WTC11 (cell line): Measurements from ENCODE around the gene SLA2. TPM values are rescaled to one million over a fixed set of nuclear protein-coding genes. Genes with fewer than 3 reads are reported as not detected.

Experiments
- ATAC-seq: fragments of 200-7000 bp; cut with Tn5 transposase; 2 replicates; pipeline ENCODE4 v1.10.0; 2021; ENCODE audit warnings: mild to moderate bottlenecking, moderate library complexity
- CTCF ChIA-PET: fragments of 300-600 bp; sonication (Branson Sonifier 250); formaldehyde crosslinking; loops from one replicate; lab custom pipeline; 2021; ENCODE audit warnings: antibody characterized with exemption; lab: Charles Lee
- POLR2A ChIA-PET: fragments of 350-600 bp; sonication (Branson Sonifier 250); formaldehyde crosslinking; loops from one replicate; lab custom pipeline; 2021; ENCODE audit warnings: antibody characterized with exemption; lab: Charles Lee
- DNase-seq: peaks from one replicate; pipeline ENCODE4 v3.0.0; 2021; ENCODE audit warnings: low spot score
- H3K27ac Mint-ChIP-seq: 2 replicates; pipeline ENCODE4 v1.8.0; 2021; ENCODE audit warnings: mixed read lengths
- H3K27me3 Mint-ChIP-seq: 2 replicates; pipeline ENCODE4 v1.8.0; 2021; ENCODE audit warnings: low read depth, mild to moderate bottlenecking, moderate library complexity, mixed read lengths
- H3K36me3 Mint-ChIP-seq: 2 replicates; pipeline ENCODE4 v1.8.0; 2021; ENCODE audit warnings: mixed read lengths
- H3K4me1 Mint-ChIP-seq: 2 replicates; pipeline ENCODE4 v1.8.0; 2022; ENCODE audit warnings: mixed read lengths
- H3K4me3 Mint-ChIP-seq: 2 replicates; pipeline ENCODE4 v1.8.0; 2021; ENCODE audit warnings: mild to moderate bottlenecking, moderate library complexity, mixed read lengths
- H3K9me3 Mint-ChIP-seq: 2 replicates; pipeline ENCODE4 v1.8.0; 2021; ENCODE audit warnings: mixed read lengths
- AR ChIP-seq: fragments of 250-450 bp; sonication (Bioruptor Pico); IDR thresholded peaks from 2 replicates; pipeline ENCODE4 v1.9.0; 2021; ENCODE audit warnings: mild to moderate bottlenecking
- E2F1 ChIP-seq: sonication (generic); formaldehyde crosslinking; IDR thresholded peaks from 2 replicates; pipeline ENCODE4 v1.8.0; 2022; ENCODE audit warnings: mild to moderate bottlenecking, missing genetic modification reagents
- E2F5 ChIP-seq: sonication (generic); formaldehyde crosslinking; IDR thresholded peaks from 2 replicates; pipeline ENCODE4 v1.8.1; 2022; ENCODE audit warnings: mild to moderate bottlenecking, moderate library complexity, missing genetic modification reagents
- ELF4 ChIP-seq: sonication (generic); formaldehyde crosslinking; IDR thresholded peaks from 2 replicates; pipeline ENCODE4 v1.8.1; 2022; ENCODE audit warnings: low read depth, mild to moderate bottlenecking, moderate library complexity, missing genetic modification reagents
- ERG ChIP-seq: fragments of 250-450 bp; sonication (Bioruptor Pico); IDR thresholded peaks from 2 replicates; pipeline ENCODE4 v1.8.0; 2021; ENCODE audit warnings: mild to moderate bottlenecking
- IRF1 ChIP-seq: sonication (generic); formaldehyde crosslinking; IDR thresholded peaks from 2 replicates; pipeline ENCODE4 v1.8.0; 2023; ENCODE audit warnings: missing genetic modification reagents
- MLX ChIP-seq: sonication (generic); formaldehyde crosslinking; IDR thresholded peaks from 2 replicates; pipeline ENCODE4 v1.8.1; 2023; ENCODE audit warnings: mild to moderate bottlenecking, missing genetic modification reagents, moderate library complexity
- STAT6 ChIP-seq: sonication (generic); formaldehyde crosslinking; conservative IDR thresholded peaks from 2 replicates; pipeline ENCODE4 v1.8.1; 2023; ENCODE audit warnings: mild to moderate bottlenecking, low read depth, missing genetic modification reagents, moderate library complexity
- TEAD4 ChIP-seq: sonication (generic); formaldehyde crosslinking; IDR thresholded peaks from 2 replicates; pipeline ENCODE4 v1.8.0; 2022; ENCODE audit warnings: mild to moderate bottlenecking, missing genetic modification reagents
- ZNF121 ChIP-seq: sonication (generic); formaldehyde crosslinking; IDR thresholded peaks from 2 replicates; pipeline ENCODE4 v1.8.0; 2023; ENCODE audit warnings: missing genetic modification reagents
- ZNF138 ChIP-seq: sonication (generic); formaldehyde crosslinking; conservative IDR thresholded peaks from 2 replicates; pipeline ENCODE4 v1.8.1; 2022; ENCODE audit warnings: mild to moderate bottlenecking, moderate library complexity, missing genetic modification reagents
- ZSCAN18 ChIP-seq: fragments of 250-450 bp; sonication (Bioruptor Pico); IDR thresholded peaks from 2 replicates; pipeline ENCODE4 v2.1.2; 2022; ENCODE audit warnings: mild to moderate bottlenecking, moderate library complexity
- total RNA-seq: library from RNA; stranded (reverse); gene quantifications from 3 replicates; pipeline ENCODE4 v1.2.3, GENCODE V29; 2021

Gene SLA2
- total RNA-seq, 1 experiment from 2014 or later: 0.17 TPM

GRCh38 chr20:36582322-36582721, 63.7 kb downstream of the SLA2 start:
- Mint-ChIP-seq H3K27ac (no peak overlapping the region), H3K9me3 (peaks cover 8% of the 10 kb centered on the region), H3K4me3 (no peak overlapping the region), H3K4me1 (peaks cover 43% of the 10 kb centered on the region), H3K27me3 (no peaks in the 10 kb centered on the region), H3K36me3 (peaks cover 53% of the 10 kb centered on the region)
- ChIA-PET CTCF (no interaction called here), POLR2A (no interaction called here)
- ATAC-seq (no peak), DNase-seq (no peak)
- no peak for TF ChIP-seq E2F1

- Mint-ChIP-seq H3K9me3 (no peaks in the 10 kb centered on the region), H3K27ac (peak overlapping the region; percentile 44; the same call in 1 of the 2 replicates), H3K4me3 (no peak overlapping the region), H3K36me3 (peaks cover 39% of the 10 kb centered on the region), H3K27me3 (no peaks in the 10 kb centered on the region), H3K4me1 (peaks cover 39% of the 10 kb centered on the region)
- DNase-seq: no peak
- POLR2A ChIA-PET: no interaction called here
- ATAC-seq: no peak
- CTCF ChIA-PET: no interaction called here
- TF ChIP-seq AR (CRISPR knock-in tag) (no peak), ZNF138 (no peak), TEAD4 (no peak), ZSCAN18 (CRISPR knock-in tag) (no peak), ELF4 (CRISPR knock-in tag) (no peak), ZNF121 (CRISPR knock-in tag) (no peak), IRF1 (no peak)
These were observed 65.9 kb downstream of the SLA2 start for GRCh38 chr20:36579996-36580545.

- H3K27me3 Mint-ChIP-seq: no peaks in the 10 kb centered on the region
- DNase-seq (no peak), ATAC-seq (no peak)
- ChIA-PET CTCF (interaction anchor here (0.6 to 1.2 kb wide), 4 partner anchors 10 to 108 kb away, joined by 3 to 4 read pairs (median 3); partner anchors contain the start of gene RAB5IF), POLR2A (interaction anchor here (0.7 kb wide), 2 partner anchors 27 to 544 kb away, joined by 3 to 4 read pairs; no protein-coding TSS in a partner anchor)
- H3K36me3 Mint-ChIP-seq: peaks cover 39% of the 10 kb centered on the region
- H3K27ac Mint-ChIP-seq: no peak overlapping the region
- H3K4me3 Mint-ChIP-seq: no peak overlapping the region
- no peaks in the 10 kb centered on the region for H3K9me3 Mint-ChIP-seq
- peaks cover 32% of the 10 kb centered on the region for H3K4me1 Mint-ChIP-seq
- TF ChIP-seq E2F5 (CRISPR knock-in tag): no peak
- no peak for TF ChIP-seq AR (CRISPR knock-in tag)
- TF ChIP-seq STAT6: no peak
- TF ChIP-seq MLX (CRISPR knock-in tag): no peak
- no peak for TF ChIP-seq ERG (CRISPR knock-in tag)
These were observed 67.5 kb downstream of the SLA2 start for GRCh38 chr20:36578356-36579041.
